Upper lobe of left lung (tissue), 4 donors: Measurements from ENCODE around the gene GMPPA.
A peak's percentile ranks its signal among the peaks of the same experiment; 100 is the strongest.

Experiments
- CTCF ChIP-seq, 6 experiments: fragments of 450-650 bp in 4 of 6; fragments of 200-600 bp in 2 of 6; sonication (generic) in 2 of 6; IDR thresholded peaks; one replicate each; pipeline ENCODE4 v1.5.1; 2016 to 2019; ENCODE audit warnings: antibody characterized with exemption in 6 of 6
- POLR2A ChIP-seq, 4 donors: fragments of 450-650 bp; IDR thresholded peaks; one replicate each; pipeline ENCODE4 v1.5.1; 2016 to 2017; ENCODE audit warnings: antibody characterized with exemption in 4 of 4, mild to moderate bottlenecking in 2 of 4

GRCh38 chr2:219521066-219521880, 22.6 kb downstream of the GMPPA start:
- TF ChIP-seq POLR2A (IDR thresholded peaks at IDR 0.05) (no peak), CTCF (IDR thresholded peaks at IDR 0.05) (peak in 4 of 6 experiments; percentile 9 to 54 (median 31))
